GM18502 (cell line): Measurements from ENCODE around the gene SLC24A4.

Source experiments
- ATAC-seq: cut with Tn5 transposase; IDR thresholded peaks from one replicate; pipeline ENCODE4 v1.9.1; 2021; ENCODE audit warnings: mild to moderate bottlenecking; ENCODE audit not compliant: unreplicated experiment, poor library complexity

SLC24A4 gene

GRCh38 chr14:92362781-92363235 is 39.8 kb downstream of the SLC24A4 start:
- ATAC-seq, result no peak

- ATAC-seq, result no peak
These were observed 43.3 kb downstream of the SLC24A4 start for GRCh38 chr14:92366237-92366636.

GRCh38 chr14:92368001-92368400 is 45.0 kb downstream of the SLC24A4 start:
- no peak for ATAC-seq

GRCh38 chr14:92369097-92369496 is 46.1 kb downstream of the SLC24A4 start:
- ATAC-seq, result no peak

GRCh38 chr14:92372230-92372629 is 49.3 kb downstream of the SLC24A4 start:
- no peak for ATAC-seq

- no peak for ATAC-seq
These were observed 50.4 kb downstream of the SLC24A4 start for GRCh38 chr14:92373336-92373735.

GRCh38 chr14:92380131-92380530 is 57.2 kb downstream of the SLC24A4 start:
- no peak for ATAC-seq

- no peak for ATAC-seq
These were observed 57.6 kb downstream of the SLC24A4 start for GRCh38 chr14:92380582-92380981.

GRCh38 chr14:92382677-92383076 is 59.7 kb downstream of the SLC24A4 start:
- ATAC-seq, result no peak

GRCh38 chr14:92383805-92384204 is 60.8 kb downstream of the SLC24A4 start:
- no peak for ATAC-seq

GRCh38 chr14:92384461-92385133 is 61.6 kb downstream of the SLC24A4 start:
- no peak for ATAC-seq

GRCh38 chr14:92385561-92385960 is 62.6 kb downstream of the SLC24A4 start:
- no peak for ATAC-seq

- ATAC-seq, result no peak
These were observed 63.2 kb downstream of the SLC24A4 start for GRCh38 chr14:92386165-92386564.

GRCh38 chr14:92386637-92387036 is 63.7 kb downstream of the SLC24A4 start:
- ATAC-seq, result no peak

- ATAC-seq, result no peak
These were observed 64.6 kb downstream of the SLC24A4 start for GRCh38 chr14:92387578-92387977.

- ATAC-seq, result no peak
These were observed 66.7 kb downstream of the SLC24A4 start for GRCh38 chr14:92389598-92390158.

- no peak for ATAC-seq
These were observed 68.8 kb downstream of the SLC24A4 start for GRCh38 chr14:92391726-92392125.

- no peak for ATAC-seq
These were observed 69.7 kb downstream of the SLC24A4 start for GRCh38 chr14:92392711-92393110.

- no peak for ATAC-seq
These were observed 74.4 kb downstream of the SLC24A4 start for GRCh38 chr14:92397150-92397952.

GRCh38 chr14:92397953-92398564 is 75.1 kb downstream of the SLC24A4 start:
- no peak for ATAC-seq
